ENCODE data around the gene ACOXL. TPM values are rescaled to one million over a fixed set of nuclear protein-coding genes. Genes with fewer than 3 reads are reported as not detected.

The ACOXL gene
- total RNA-seq, 1 donor from 2014 or later = 0.58 TPM

DNA sequence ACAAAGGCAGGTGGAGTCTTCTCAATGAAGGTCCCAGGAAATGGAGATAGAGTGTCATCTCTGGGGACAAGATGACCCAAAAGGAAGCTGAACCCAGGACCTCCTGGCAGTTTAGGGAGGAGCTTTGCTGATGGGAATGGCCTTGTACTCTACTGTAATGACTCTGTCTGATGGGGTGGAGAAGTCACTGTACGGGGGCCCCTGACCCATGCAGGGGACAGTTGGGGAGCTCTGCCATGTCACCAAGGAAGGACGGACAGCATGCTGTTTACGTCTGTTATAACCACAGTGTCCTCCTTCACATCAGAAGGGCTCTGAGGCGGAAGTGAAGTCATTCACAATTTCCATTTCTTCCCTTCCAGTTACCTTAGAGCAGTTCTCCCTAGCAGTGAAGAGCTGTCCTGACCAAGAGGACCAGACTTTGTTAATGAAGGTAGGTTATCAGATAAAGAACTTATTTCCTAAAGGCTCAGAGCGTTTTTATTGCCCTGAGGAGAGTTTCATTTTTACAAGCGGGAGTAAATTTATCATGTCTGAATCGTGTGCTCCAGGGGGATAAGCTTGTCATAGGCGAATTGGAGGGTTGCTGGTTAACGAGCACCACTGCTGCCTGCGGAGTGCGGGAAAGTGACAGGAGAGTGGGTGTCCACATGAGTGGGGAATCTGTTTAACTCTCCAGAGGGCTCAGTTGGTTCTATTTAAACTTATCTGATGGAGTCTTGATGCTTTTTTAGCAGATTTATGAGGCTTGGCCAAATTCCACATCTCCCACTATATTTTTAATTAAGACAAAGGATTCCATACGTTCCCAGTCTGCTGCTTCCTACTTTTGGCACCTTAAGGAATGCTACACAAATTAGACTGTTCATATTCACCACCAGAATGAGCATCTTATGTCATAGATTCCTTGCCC is 316.7 kb downstream of the ACOXL start:
- Histone ChIP-seq H3K36me3 (ENCODE audit: control insufficient read depth, insufficient read depth, low read length) (no peaks in the 10 kb centered on the region), H3K27me3 (ENCODE audit: control insufficient read depth, insufficient read depth, low read length) (peaks cover 2% of the 10 kb centered on the region), H3K4me3 (ENCODE audit: low read depth, low read length) (no peak overlapping the region)
- no peak for DNase-seq (ENCODE audit: low read depth)
- TF ChIP-seq CTCF (IDR thresholded peaks at IDR 0.05; ENCODE audit: insufficient read depth, low read length, poor library complexity, severe bottlenecking) = no peak

- peaks cover 2% of the 10 kb centered on the region for H3K27me3 ChIP-seq (ENCODE audit: control insufficient read depth, insufficient read depth, low read length)
- peak; percentile 80 for DNase-seq (ENCODE audit: low read depth)
- no peaks in the 10 kb centered on the region for H3K36me3 ChIP-seq (ENCODE audit: control insufficient read depth, insufficient read depth, low read length)
- no peak for TF ChIP-seq CTCF (IDR thresholded peaks at IDR 0.05; ENCODE audit: insufficient read depth, low read length, poor library complexity, severe bottlenecking)
- H3K4me3 ChIP-seq (ENCODE audit: low read depth, low read length) = no peak overlapping the region
Observed at GRCh38 chr2:111049792-111050640, 317.6 kb downstream of the ACOXL start.

DNA sequence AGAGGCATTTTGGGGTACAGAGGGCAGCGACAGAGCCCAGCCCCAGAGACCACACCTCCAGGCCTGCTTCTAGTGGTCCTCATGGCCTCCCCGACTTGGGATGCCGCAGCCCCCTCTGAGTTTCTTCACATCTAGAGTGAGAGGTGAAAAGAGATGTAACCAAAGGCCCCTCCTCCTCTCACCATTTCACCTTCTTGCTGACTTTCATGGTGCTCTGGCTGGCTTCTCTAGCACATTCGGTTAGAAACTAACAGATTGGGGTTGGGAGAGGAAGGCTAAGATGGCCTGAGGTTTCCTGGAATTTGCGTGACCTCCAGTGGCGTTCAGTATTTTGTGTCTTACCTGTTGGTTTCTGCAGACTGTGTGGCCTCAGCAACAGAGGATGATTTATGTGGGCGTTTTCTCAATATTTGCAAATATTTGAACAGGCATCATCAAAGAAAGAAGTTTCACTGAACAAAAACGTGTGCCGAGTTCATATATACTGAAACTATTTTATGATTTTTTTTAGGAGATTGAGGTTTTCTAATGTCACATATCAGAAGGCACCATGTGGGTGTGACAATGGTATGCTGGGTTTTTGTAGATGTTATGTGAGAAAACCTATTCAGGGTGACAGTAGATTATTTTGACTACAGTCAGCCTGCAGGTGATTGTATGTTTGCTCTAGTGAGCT is 318.5 kb downstream of the ACOXL start:
- H3K36me3 ChIP-seq (ENCODE audit: control insufficient read depth, insufficient read depth, low read length) = no peaks in the 10 kb centered on the region
- H3K4me3 ChIP-seq (ENCODE audit: low read depth, low read length) = no peak overlapping the region
- no peak for DNase-seq (ENCODE audit: low read depth)
- H3K27me3 ChIP-seq (ENCODE audit: control insufficient read depth, insufficient read depth, low read length) = peaks cover 2% of the 10 kb centered on the region
- TF ChIP-seq CTCF (IDR thresholded peaks at IDR 0.05; ENCODE audit: insufficient read depth, low read length, poor library complexity, severe bottlenecking) = no peak

DNA sequence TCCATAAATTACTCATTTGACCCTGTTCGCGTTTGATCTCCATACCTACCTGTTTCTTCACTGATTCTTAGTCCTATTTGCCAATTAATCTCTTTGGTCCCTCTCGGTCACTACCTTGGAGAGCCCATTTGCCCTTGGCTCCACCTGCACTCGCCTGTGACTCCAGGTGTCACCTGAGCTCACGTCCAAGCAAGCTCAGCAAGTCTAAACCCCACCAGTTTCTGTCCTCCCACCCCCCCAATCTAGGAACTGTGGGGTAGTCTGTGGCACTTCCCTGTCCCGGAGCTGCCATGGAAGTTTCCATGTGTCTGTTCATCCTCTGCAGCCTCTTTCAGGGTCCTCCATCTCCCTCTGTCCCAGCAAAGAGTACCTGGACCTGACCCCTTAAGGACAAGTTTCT is 320.2 kb downstream of the ACOXL start:
- Histone ChIP-seq H3K4me3 (ENCODE audit: low read depth, low read length) (no peak overlapping the region), H3K36me3 (ENCODE audit: control insufficient read depth, insufficient read depth, low read length) (no peaks in the 10 kb centered on the region), H3K27me3 (ENCODE audit: control insufficient read depth, insufficient read depth, low read length) (no peaks in the 10 kb centered on the region)
- no peak for DNase-seq (ENCODE audit: low read depth)
- no peak for TF ChIP-seq CTCF (IDR thresholded peaks at IDR 0.05; ENCODE audit: insufficient read depth, low read length, poor library complexity, severe bottlenecking)

GRCh38 chr2:111053266-111053665 is 320.9 kb downstream of the ACOXL start:
- no peak for TF ChIP-seq CTCF (IDR thresholded peaks at IDR 0.05; ENCODE audit: insufficient read depth, low read length, poor library complexity, severe bottlenecking)
- no peak for DNase-seq (ENCODE audit: low read depth)
- Histone ChIP-seq H3K27me3 (ENCODE audit: control insufficient read depth, insufficient read depth, low read length) (no peaks in the 10 kb centered on the region), H3K4me3 (ENCODE audit: low read depth, low read length) (no peak overlapping the region), H3K36me3 (ENCODE audit: control insufficient read depth, insufficient read depth, low read length) (no peaks in the 10 kb centered on the region)

Measured in kidney epithelial cell (primary cell).